Measurements from ENCODE around the gene RIC1. TPM values are rescaled to one million over a fixed set of nuclear protein-coding genes. Genes with fewer than 3 reads are reported as not detected.
A peak's percentile ranks its signal among the peaks of the same experiment; 100 is the strongest.
"Not testable (repeated sequence)": the region's sequence is repeated elsewhere in the genome, so short reads cannot be mapped to it uniquely, and the experiment has no call there.

RIC1 gene
- total RNA-seq, 1 experiment from 2014 or later, result 14.7 TPM

- in situ Hi-C loops (cut with HindIII; ENCODE audit: low pct_unique_long_range_greater_than_20kb, low sequenced_read_pairs), result no loop called here
- no peak for DNase-seq (ENCODE audit: low read depth, low spot score)
Observed at GRCh38 chr9:5712651-5713390, 83.9 kb downstream of the RIC1 start.

- in situ Hi-C loops (cut with HindIII; ENCODE audit: low pct_unique_long_range_greater_than_20kb, low sequenced_read_pairs), result no loop called here
- DNase-seq (ENCODE audit: low read depth, low spot score), result peak; percentile 39
Observed at GRCh38 chr9:5714501-5715401, 85.8 kb downstream of the RIC1 start.

- in situ Hi-C loops (cut with HindIII; ENCODE audit: low pct_unique_long_range_greater_than_20kb, low sequenced_read_pairs), result no loop called here
- no peak for DNase-seq (ENCODE audit: low read depth, low spot score)
Observed at GRCh38 chr9:5715548-5716127, 86.7 kb downstream of the RIC1 start.

GRCh38 chr9:5717434-5717833 lies 88.5 kb downstream of the RIC1 start:
- DNase-seq (ENCODE audit: low read depth, low spot score); in situ Hi-C loops (cut with HindIII; ENCODE audit: low pct_unique_long_range_greater_than_20kb, low sequenced_read_pairs): not testable (repeated sequence)

- in situ Hi-C loops (cut with HindIII; ENCODE audit: low pct_unique_long_range_greater_than_20kb, low sequenced_read_pairs), result no loop called here
- no peak for DNase-seq (ENCODE audit: low read depth, low spot score)
Observed at GRCh38 chr9:5718296-5719032, 89.6 kb downstream of the RIC1 start.

- DNase-seq (ENCODE audit: low read depth, low spot score), result no peak
- in situ Hi-C loops (cut with HindIII; ENCODE audit: low pct_unique_long_range_greater_than_20kb, low sequenced_read_pairs), result no loop called here
Observed at GRCh38 chr9:5719100-5719926, 90.4 kb downstream of the RIC1 start.

GRCh38 chr9:5720151-5720550 lies 91.2 kb downstream of the RIC1 start:
- in situ Hi-C loops (cut with HindIII; ENCODE audit: low pct_unique_long_range_greater_than_20kb, low sequenced_read_pairs), result no loop called here

GRCh38 chr9:5721279-5722087 lies 92.6 kb downstream of the RIC1 start:
- no peak for DNase-seq (ENCODE audit: low read depth, low spot score)
- in situ Hi-C loops (cut with HindIII; ENCODE audit: low pct_unique_long_range_greater_than_20kb, low sequenced_read_pairs), result no loop called here

More at GRCh38 chr9:5720151-5720550, 91.2 kb downstream of the RIC1 start:
- DNase-seq (ENCODE audit: low read depth, low spot score), result no peak

- DNase-seq (ENCODE audit: low read depth, low spot score); in situ Hi-C loops (cut with HindIII; ENCODE audit: low pct_unique_long_range_greater_than_20kb, low sequenced_read_pairs): not testable (repeated sequence)
Observed at GRCh38 chr9:5722679-5723078, 93.8 kb downstream of the RIC1 start.

- DNase-seq (ENCODE audit: low read depth, low spot score), result no peak
- in situ Hi-C loops (cut with HindIII; ENCODE audit: low pct_unique_long_range_greater_than_20kb, low sequenced_read_pairs), result no loop called here
Observed at GRCh38 chr9:5735072-5735471, 106.2 kb downstream of the RIC1 start.

- no peak for DNase-seq (ENCODE audit: low read depth, low spot score)
- in situ Hi-C loops (cut with HindIII; ENCODE audit: low pct_unique_long_range_greater_than_20kb, low sequenced_read_pairs), result no loop called here
Observed at GRCh38 chr9:5736563-5737346, 107.8 kb downstream of the RIC1 start.

GRCh38 chr9:5743109-5743508 lies 114.2 kb downstream of the RIC1 start:
- in situ Hi-C loops (cut with HindIII; ENCODE audit: low pct_unique_long_range_greater_than_20kb, low sequenced_read_pairs), result no loop called here
- no peak for DNase-seq (ENCODE audit: low read depth, low spot score)

GRCh38 chr9:5748438-5748837 lies 119.5 kb downstream of the RIC1 start:
- in situ Hi-C loops (cut with HindIII; ENCODE audit: low pct_unique_long_range_greater_than_20kb, low sequenced_read_pairs), result no loop called here
- no peak for DNase-seq (ENCODE audit: low read depth, low spot score)

GRCh38 chr9:5749306-5749705 lies 120.4 kb downstream of the RIC1 start:
- in situ Hi-C loops (cut with HindIII; ENCODE audit: low pct_unique_long_range_greater_than_20kb, low sequenced_read_pairs), result no loop called here
- no peak for DNase-seq (ENCODE audit: low read depth, low spot score)

GRCh38 chr9:5750569-5750968 lies 121.7 kb downstream of the RIC1 start:
- in situ Hi-C loops (cut with HindIII; ENCODE audit: low pct_unique_long_range_greater_than_20kb, low sequenced_read_pairs), result no loop called here
- DNase-seq (ENCODE audit: low read depth, low spot score), result no peak

- no peak for DNase-seq (ENCODE audit: low read depth, low spot score)
- in situ Hi-C loops (cut with HindIII; ENCODE audit: low pct_unique_long_range_greater_than_20kb, low sequenced_read_pairs), result no loop called here
Observed at GRCh38 chr9:5756633-5757032, 127.7 kb downstream of the RIC1 start.
